PC-9 (cell line): ENCODE measurements around the gene MCM9.

ENCODE experiments used
- EZH2 ChIP-seq: fragments of 200-600 bp; sonication (generic); IDR thresholded peaks from 2 replicates; pipeline ENCODE4 v1.8.0; 2017; ENCODE audit warnings: antibody characterized with exemption, low read depth
- TF ChIP-seq, protein P1 (sequence below): fragments of 200-600 bp; sonication (generic); conservative IDR thresholded peaks from 2 replicates; pipeline ENCODE4 v1.6.1; 2017; ENCODE audit warnings: mixed run types, antibody characterized with exemption, mild to moderate bottlenecking, moderate library complexity

DNA sequence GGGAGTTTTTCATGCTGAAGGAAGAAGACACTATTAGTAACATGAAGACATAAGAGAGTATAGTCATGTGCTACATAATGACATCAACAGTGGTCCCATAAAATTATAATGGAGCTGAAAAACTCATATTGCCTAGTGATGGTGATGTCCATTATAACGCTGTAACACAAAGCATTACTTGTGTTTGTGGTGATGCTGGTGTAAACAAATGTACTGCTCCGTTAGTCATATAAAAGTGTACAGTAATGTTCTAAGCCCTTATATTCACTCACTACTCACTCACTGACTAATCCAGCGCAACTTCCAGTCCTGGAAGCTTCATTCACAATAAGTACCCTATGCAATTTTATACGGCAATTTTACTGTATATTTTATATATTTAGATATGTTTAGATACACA is 67.8 kb downstream of the MCM9 start:
- TF ChIP-seq, protein P1, sequence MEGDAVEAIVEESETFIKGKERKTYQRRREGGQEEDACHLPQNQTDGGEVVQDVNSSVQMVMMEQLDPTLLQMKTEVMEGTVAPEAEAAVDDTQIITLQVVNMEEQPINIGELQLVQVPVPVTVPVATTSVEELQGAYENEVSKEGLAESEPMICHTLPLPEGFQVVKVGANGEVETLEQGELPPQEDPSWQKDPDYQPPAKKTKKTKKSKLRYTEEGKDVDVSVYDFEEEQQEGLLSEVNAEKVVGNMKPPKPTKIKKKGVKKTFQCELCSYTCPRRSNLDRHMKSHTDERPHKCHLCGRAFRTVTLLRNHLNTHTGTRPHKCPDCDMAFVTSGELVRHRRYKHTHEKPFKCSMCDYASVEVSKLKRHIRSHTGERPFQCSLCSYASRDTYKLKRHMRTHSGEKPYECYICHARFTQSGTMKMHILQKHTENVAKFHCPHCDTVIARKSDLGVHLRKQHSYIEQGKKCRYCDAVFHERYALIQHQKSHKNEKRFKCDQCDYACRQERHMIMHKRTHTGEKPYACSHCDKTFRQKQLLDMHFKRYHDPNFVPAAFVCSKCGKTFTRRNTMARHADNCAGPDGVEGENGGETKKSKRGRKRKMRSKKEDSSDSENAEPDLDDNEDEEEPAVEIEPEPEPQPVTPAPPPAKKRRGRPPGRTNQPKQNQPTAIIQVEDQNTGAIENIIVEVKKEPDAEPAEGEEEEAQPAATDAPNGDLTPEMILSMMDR = no peak
- no peak for TF ChIP-seq EZH2
